Endothelial cell of hepatic sinusoid (primary cell): Measurements from ENCODE around the gene EEF1AKMT2.
"Not testable (repeated sequence)": the region's sequence is repeated elsewhere in the genome, so short reads cannot be mapped to it uniquely, and the experiment has no call there.

Experiments
- in situ Hi-C: cut with HindIII; loops from 2 replicates; pipeline ENCODE4 v1.10.0; 2017; ENCODE audit warnings: low sequenced_read_pairs

Gene EEF1AKMT2

GRCh38 chr10:124756156-124756903 lies 35.4 kb downstream of the EEF1AKMT2 start:
- in situ Hi-C loops = no loop called here

DNA sequence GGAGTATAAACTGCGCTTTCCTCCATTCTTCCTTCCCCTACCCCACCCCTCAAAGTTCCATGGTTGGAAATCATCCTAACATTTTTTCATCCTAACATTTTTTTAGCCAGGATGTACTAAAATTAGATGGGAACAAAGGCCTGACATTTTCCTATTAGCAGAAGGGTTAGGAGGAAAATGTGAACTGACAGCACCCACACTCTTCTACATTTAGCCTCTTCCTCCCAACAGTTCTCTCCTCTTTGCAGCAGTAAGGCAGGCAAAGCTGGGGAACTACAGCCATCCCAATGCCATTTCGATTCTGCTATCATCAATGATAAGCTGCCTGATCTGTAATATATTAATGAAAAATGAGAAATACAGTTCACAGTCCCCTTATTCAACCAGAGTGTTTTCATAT lies 36.1 kb downstream of the EEF1AKMT2 start:
- in situ Hi-C loops = no loop called here

DNA sequence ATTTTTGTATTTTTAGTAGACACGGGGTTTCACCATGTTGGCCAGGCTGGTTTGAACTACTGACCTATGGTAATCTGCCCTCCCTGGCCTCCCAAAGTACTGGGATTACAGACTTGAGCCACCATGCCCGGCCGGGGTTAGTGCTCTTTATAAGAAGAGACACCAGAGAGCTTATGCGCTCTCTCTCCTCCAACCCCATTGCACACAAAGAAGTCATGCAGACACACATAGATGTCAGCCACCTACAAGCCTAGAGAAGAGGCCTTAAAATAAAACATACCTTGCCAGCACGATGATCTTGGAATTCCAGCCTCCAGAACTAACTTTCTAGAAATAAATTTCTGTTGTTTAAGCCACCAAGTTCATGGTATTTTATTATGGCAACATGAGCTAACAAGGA lies 37.5 kb downstream of the EEF1AKMT2 start:
- in situ Hi-C loops = no loop called here

DNA sequence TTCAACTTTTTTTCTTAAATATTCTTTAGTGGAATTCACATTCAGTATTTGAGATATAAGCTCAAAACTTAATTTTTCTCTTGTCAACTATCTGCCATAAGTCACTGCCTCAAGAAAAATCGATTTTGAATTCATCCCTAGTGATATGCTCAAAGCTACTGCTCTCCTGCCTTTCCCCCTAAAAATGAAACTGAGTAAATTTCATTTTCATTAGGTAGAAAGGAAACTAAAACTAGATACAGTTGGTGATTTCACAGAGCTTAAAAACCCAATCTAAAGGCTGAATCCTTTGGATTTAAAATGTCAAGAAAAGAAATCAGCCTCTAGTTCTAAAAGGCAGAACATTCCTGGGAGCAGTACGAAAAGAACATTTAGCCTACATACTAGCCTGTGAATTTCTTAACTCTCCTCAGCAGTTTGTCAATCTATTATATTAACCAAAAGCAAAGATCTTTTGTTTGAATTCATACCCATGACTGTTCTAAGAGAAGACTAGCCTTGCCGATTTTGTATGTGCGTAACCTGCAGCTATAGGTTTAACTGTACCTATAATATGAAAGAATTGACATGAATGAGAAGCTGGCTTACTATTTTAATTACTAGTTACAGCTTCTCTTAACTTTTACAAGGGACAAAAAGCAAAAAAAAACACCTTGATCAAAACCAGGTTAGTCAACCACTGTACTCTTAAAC lies 42.6 kb downstream of the EEF1AKMT2 start:
- in situ Hi-C loops = no loop called here

DNA sequence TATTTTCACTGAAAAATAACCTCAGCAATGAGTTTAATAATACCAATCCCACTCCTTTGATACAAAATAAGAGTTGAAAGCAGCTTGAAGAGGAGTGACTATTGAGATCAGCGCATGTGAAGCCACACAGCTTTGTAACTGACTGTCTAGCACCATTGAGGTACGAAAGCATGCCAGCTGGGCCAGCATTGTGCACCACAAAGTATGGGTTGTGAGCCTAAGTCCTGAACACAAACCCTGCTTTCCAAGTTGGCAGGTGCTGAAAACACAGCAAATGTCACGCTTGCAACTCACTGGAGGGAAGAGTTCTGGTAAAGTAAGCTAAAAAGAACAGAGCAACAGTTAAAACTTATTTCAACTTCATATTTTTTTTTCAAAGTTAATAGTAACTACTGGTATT lies 43.5 kb downstream of the EEF1AKMT2 start:
- in situ Hi-C loops = no loop called here

DNA sequence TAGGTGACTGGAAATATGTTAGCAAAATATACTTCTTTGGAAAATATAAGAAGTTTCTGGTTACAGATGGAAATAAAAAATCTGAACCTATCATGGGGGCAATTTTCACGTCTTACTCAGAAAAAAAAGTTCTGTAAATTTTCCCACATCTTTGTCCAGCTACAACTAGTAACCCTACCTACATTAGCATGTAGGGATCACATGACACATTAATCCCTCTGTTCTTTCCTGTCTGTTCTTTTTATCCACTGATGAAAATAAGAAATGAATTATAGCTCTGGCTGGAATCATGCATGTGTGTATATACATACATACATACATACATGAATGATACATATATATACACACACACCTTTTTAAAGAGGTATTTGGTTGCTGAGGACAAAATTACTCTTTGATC lies 43.9 kb downstream of the EEF1AKMT2 start:
- in situ Hi-C loops = no loop called here

- in situ Hi-C loops = no loop called here
Observed at GRCh38 chr10:124746992-124747391, 44.7 kb downstream of the EEF1AKMT2 start.

DNA sequence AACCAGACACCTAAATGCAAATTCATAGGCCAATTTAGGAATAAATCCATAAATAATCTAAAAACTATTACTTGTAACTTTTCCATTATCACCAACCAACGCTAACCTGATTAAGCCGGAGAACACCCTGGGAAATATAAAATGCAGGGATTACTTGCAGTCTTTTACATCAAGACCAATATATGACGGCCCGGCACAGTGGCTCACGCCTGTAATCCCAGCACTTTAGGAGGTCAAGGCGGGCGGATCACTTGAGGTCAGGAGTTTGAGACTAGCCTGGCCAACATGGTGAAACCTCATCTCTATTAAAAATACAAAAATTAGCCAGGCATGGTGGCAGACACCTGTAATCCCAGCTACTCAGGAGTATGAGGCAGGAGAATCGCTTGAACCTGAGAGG lies 45.2 kb downstream of the EEF1AKMT2 start:
- in situ Hi-C loops = not testable (repeated sequence)

- in situ Hi-C loops = no loop called here
Observed at GRCh38 chr10:124745673-124746072, 46.0 kb downstream of the EEF1AKMT2 start.

- in situ Hi-C loops = no loop called here
Observed at GRCh38 chr10:124745252-124745651, 46.4 kb downstream of the EEF1AKMT2 start.

GRCh38 chr10:124744102-124745050 lies 47.3 kb downstream of the EEF1AKMT2 start, which contains the start of gene FAM53B:
FAM53B (minus strand) TSS chr10:124744378; CDS start chr10:124706713, 37,665 bp downstream.
- in situ Hi-C loops = no loop called here

GRCh38 chr10:124743191-124744101 lies 48.2 kb downstream of the EEF1AKMT2 start:
- in situ Hi-C loops = no loop called here

DNA sequence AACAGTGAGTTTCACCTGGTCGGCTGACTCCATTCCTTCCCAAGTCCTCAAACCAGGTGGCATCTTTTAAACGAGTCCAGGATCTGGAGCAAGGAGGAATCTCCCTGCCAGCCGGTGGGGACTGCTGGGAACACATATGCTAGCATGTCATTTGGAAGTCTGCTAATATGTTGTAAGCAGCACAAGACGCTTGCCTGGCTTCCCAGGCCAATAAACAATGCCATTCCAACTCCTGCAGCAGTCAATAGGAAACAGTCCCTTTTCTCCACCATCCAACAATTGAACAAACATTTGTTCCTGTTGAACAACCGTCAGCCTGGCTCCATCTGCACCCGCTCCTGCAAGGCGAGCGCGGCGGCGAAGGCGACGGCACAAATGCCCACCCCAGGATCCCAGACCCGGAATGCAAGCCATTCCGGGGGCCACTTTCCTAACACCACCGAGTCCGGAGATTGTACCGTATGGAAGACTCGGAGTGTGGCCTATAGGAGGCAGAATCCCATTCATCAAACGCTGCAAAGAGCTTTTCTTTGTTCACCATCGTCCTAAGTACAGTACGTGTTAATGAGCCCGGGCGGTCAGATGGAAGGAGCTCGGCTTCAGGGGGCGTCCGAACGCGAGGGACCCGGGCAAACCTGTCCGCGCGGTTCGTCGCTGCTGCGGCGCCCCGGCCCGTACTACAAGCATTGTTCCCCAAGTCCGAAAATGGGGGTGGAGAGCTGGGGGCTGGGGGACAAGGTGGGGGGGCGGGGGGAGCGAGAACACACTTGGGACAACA lies 49.1 kb downstream of the EEF1AKMT2 start:
- in situ Hi-C loops = no loop called here

GRCh38 chr10:124741922-124742412 lies 49.7 kb downstream of the EEF1AKMT2 start:
- in situ Hi-C loops = no loop called here

DNA sequence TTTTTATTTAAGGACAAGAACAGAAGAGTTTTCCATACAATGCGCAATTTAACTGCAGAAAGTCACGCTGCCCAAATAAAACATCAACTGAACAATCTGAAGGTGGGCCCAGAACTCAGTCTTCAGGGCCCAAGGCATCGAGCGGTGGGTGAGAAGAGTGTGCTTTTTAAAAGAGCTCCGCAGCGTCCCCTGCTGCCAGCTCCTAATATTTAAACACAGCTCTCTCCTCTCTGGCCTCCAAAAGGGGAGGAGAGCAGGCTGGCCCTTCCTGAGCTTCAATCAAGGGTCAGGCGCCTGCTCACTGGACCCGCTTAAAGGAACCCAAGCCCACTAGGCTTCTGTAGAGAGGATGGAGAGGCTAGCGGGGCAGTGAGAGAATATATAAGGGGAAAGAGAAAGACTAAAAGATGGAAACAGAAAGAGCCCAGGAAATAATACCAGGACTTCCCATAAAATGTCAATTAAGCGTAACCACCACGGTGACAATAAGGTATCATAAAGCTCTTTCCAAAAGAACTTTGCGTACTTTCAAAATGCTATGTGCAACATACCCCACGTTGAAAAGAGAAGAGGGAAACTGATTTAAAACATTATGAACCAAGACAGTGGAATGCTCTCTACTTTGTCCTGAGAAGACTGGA lies 50.3 kb downstream of the EEF1AKMT2 start:
- in situ Hi-C loops = no loop called here

- in situ Hi-C loops = no loop called here
Observed at GRCh38 chr10:124740369-124741280, 51.1 kb downstream of the EEF1AKMT2 start.

GRCh38 chr10:124739986-124740368 lies 51.7 kb downstream of the EEF1AKMT2 start:
- in situ Hi-C loops = no loop called here
